ENCODE data around the gene ADGRF4. TPM values are rescaled to one million over a fixed set of nuclear protein-coding genes. Genes with fewer than 3 reads are reported as not detected.

Gene ADGRF4
- total and polyA plus RNA-seq, 9 of the 15 experiments (the other 6 are each of a cell fraction or from before 2014, with no cell fraction given), result not detected

- TF ChIP-seq GMEB1 (CRISPR knock-in tag; IDR thresholded peaks at IDR 0.05) (no peak), HOMEZ (CRISPR knock-in tag; IDR thresholded peaks at IDR 0.05) (no peak), SMAD2 (IDR thresholded peaks at IDR 0.05; ENCODE audit: low read depth, low read length) (no peak), ZNF316 (IDR thresholded peaks at IDR 0.05) (no peak), CBFA2T2 (conservative IDR thresholded peaks at IDR 0.05) (no peak)
Measured at GRCh38 chr6:47674673-47675072, 23.7 kb upstream of the ADGRF4 start (continued).

GRCh38 chr6:47677381-47678100 lies 20.8 kb upstream of the ADGRF4 start:
- POLR2A ChIA-PET, result no interaction called here
- no peak for FAIRE-seq
- TF ChIP-seq BRF2 (IDR thresholded peaks at IDR 0.05; ENCODE audit: borderline replicate concordance, insufficient read depth, insufficient read length), result no peak
- no peak for TF ChIP-seq GTF2E2 (tag; IDR thresholded peaks at IDR 0.05)
- TF ChIP-seq RBM22 (IDR thresholded peaks at IDR 0.05; ENCODE audit: low read depth, low read length, poor library complexity, severe bottlenecking), result no peak
- no peak for TF ChIP-seq HBP1 (CRISPR knock-in tag; IDR thresholded peaks at IDR 0.05)
- no peak for TF ChIP-seq SOX6 (IDR thresholded peaks at IDR 0.05)
- no peak for TF ChIP-seq SREBF2 (CRISPR knock-in tag; IDR thresholded peaks at IDR 0.05)
- TF ChIP-seq ZNF354B (CRISPR knock-in tag; IDR thresholded peaks at IDR 0.05), result no peak

More at GRCh38 chr6:47677381-47678100, 20.8 kb upstream of the ADGRF4 start:
- CTCF ChIA-PET (ENCODE audit: low intra/inter-chr PET ratio), result no interaction called here
- H3K4me2 ChIP-seq (ENCODE audit: insufficient read depth, low read length), result no peak overlapping the region
- no peaks in the 10 kb centered on the region for H3K79me2 ChIP-seq (ENCODE audit: control insufficient read depth, insufficient read depth, low read length)
- no peak overlapping the region for H3K4me3 ChIP-seq
- no peak for ATAC-seq
- H2AFZ ChIP-seq (ENCODE audit: low read depth, low read length), result no peak overlapping the region
- no peaks in the 10 kb centered on the region for H3K4me1 ChIP-seq (replicated peaks in 1 of 2; ENCODE audit: control insufficient read depth in 2 of 2, insufficient read depth in 2 of 2, low read length in 2 of 2)
- H4K20me1 ChIP-seq (replicated peaks; ENCODE audit: control insufficient read depth, insufficient read depth, low read length), result no peaks in the 10 kb centered on the region
- DNase-seq (ENCODE audit: extremely low read depth in 1 of 4, low spot score in 3 of 4), result no peak
- no peak overlapping the region for H3K9ac ChIP-seq (ENCODE audit: insufficient read depth in 1 of 2, low read depth in 2 of 2, low read length in 2 of 2)
- H3K36me3 ChIP-seq (ENCODE audit: control insufficient read depth, insufficient read depth, low read length), result no peaks in the 10 kb centered on the region
- no peaks in the 10 kb centered on the region for H3K9me1 ChIP-seq (ENCODE audit: control insufficient read depth, insufficient read depth, low read length)
- in situ Hi-C loops (cut with MboI), result no loop called here
- intact Hi-C loops (cut with micrococcal nuclease), result no loop called here
- H3K27me3 ChIP-seq (ENCODE audit: control insufficient read depth in 2 of 2, insufficient read depth in 2 of 2, low read length in 2 of 2), result peaks cover 0 to 11% of the 10 kb centered on the region in 2 experiments; a peak in 1 of 5 replicates
- H3K27ac ChIP-seq (ENCODE audit: extremely low read depth, low read depth, low read length), result no peak overlapping the region
- 0% methylated on average over 4 of the region's 4 CpGs for WGBS (ENCODE audit: insufficient coverage, low coverage, missing lambda C conversion rate)
- H3K9me3 ChIP-seq (replicated peaks; ENCODE audit: control insufficient read depth, insufficient read depth, low read depth, low read length), result no peaks in the 10 kb centered on the region
- no TSS peak for BruUV-seq (replicated peaks)

Measured in K562 (cell line).